Liver (tissue), 9 donors: Measurements from ENCODE around the gene HOXD8. TPM values are rescaled to one million over a fixed set of nuclear protein-coding genes. Genes with fewer than 3 reads are reported as not detected.

Experiments used
- DNase-seq: peaks from one replicate; pipeline ENCODE4 v3.0.0-alpha.2; 2017; ENCODE audit warnings: low spot score
- H3K27ac ChIP-seq, 2 donors: one replicate each; pipeline ENCODE4 v1.7.0; 2013; ENCODE audit warnings: inconsistent platforms in 2 of 2, low read length in 2 of 2, control low read depth in 1 of 2, low read depth in 1 of 2, mild to moderate bottlenecking in 1 of 2
- H3K27me3 ChIP-seq, 4 donors: one replicate each; pipeline versions ENCODE4 v1.6.1 to v1.7.0; 2013; ENCODE audit warnings: low read length in 3 of 4, inconsistent platforms in 1 of 4, mild to moderate bottlenecking in 1 of 4, moderate library complexity in 1 of 4; ENCODE audit not compliant: control insufficient read depth in 4 of 4, insufficient read depth in 4 of 4
- H3K36me3 ChIP-seq, 4 donors: one replicate each; pipeline versions ENCODE4 v1.6.1 to v1.7.0; 2013; ENCODE audit warnings: low read length in 3 of 4, mild to moderate bottlenecking in 3 of 4, low read depth in 1 of 4, moderate library complexity in 1 of 4; ENCODE audit not compliant: control insufficient read depth in 4 of 4, insufficient read depth in 3 of 4
- H3K4me1 ChIP-seq, 4 donors: one replicate each; pipeline versions ENCODE4 v1.6.1 to v1.7.0; 2013; ENCODE audit warnings: low read length in 3 of 4, mild to moderate bottlenecking in 3 of 4, moderate library complexity in 1 of 4; ENCODE audit not compliant: control insufficient read depth in 4 of 4, insufficient read depth in 4 of 4
- H3K4me3 ChIP-seq, 3 donors: one replicate each; pipeline versions ENCODE4 v1.6.1 to v1.7.0; 2013; ENCODE audit warnings: low read length in 3 of 3, control low read depth in 1 of 3, low read depth in 1 of 3, mild to moderate bottlenecking in 1 of 3
- H3K9ac ChIP-seq, 2 donors: one replicate each; pipeline ENCODE4 v1.7.0; 2013; ENCODE audit warnings: low read length in 2 of 2, mild to moderate bottlenecking in 2 of 2, moderate library complexity in 2 of 2, control low read depth in 1 of 2, low read depth in 1 of 2
- H3K9me3 ChIP-seq, 4 donors: one replicate each; pipeline versions ENCODE4 v1.6.1 to v1.7.0; 2013; ENCODE audit warnings: low read length in 3 of 4; ENCODE audit not compliant: control insufficient read depth in 4 of 4
- ATF3 ChIP-seq: IDR thresholded peaks from 2 replicates; pipeline ENCODE4 v1.6.1; 2016; ENCODE audit warnings: antibody characterized with exemption
- CTCF ChIP-seq: fragments of 150-350 bp; IDR thresholded peaks from 2 replicates; pipeline ENCODE4 v1.5.1; 2017; ENCODE audit warnings: improper control_type of control experiment, low read depth, low read length; ENCODE audit not compliant: missing input control
- EGR1 ChIP-seq, 2 donors: IDR thresholded peaks; 2 replicates each; pipeline ENCODE4 v1.6.1; 2016 to 2018; ENCODE audit warnings: antibody characterized with exemption in 2 of 2, low read depth in 2 of 2
- FOXA1 ChIP-seq: IDR thresholded peaks from 2 replicates; pipeline ENCODE4 v1.6.1; 2016; ENCODE audit warnings: antibody characterized with exemption
- FOXA2 ChIP-seq: IDR thresholded peaks from 2 replicates; pipeline ENCODE4 v1.6.1; 2016; ENCODE audit warnings: antibody characterized with exemption
- GABPA ChIP-seq, 2 donors: IDR thresholded peaks in 1 of 2; conservative IDR thresholded peaks in 1 of 2; 2 replicates each; pipeline ENCODE4 v1.6.1; 2016; ENCODE audit warnings: antibody characterized with exemption in 2 of 2, mild to moderate bottlenecking in 1 of 2, moderate library complexity in 1 of 2
- HNF4A ChIP-seq, 2 donors: conservative IDR thresholded peaks; 2 replicates each; pipeline ENCODE4 v1.6.1; 2016; ENCODE audit warnings: antibody characterized with exemption in 2 of 2, mild to moderate bottlenecking in 2 of 2
- HNF4G ChIP-seq: IDR thresholded peaks from 2 replicates; pipeline ENCODE4 v1.6.1; 2016; ENCODE audit warnings: antibody characterized with exemption
- JUND ChIP-seq, 2 donors: IDR thresholded peaks; 2 replicates each; pipeline ENCODE4 v1.6.1; 2016; ENCODE audit warnings: antibody characterized with exemption in 2 of 2
- MAX ChIP-seq: IDR thresholded peaks from 2 replicates; pipeline ENCODE4 v1.6.1; 2016; ENCODE audit warnings: antibody characterized with exemption
- NR2F2 ChIP-seq: IDR thresholded peaks from 2 replicates; pipeline ENCODE4 v1.6.1; 2016; ENCODE audit warnings: antibody characterized with exemption
- RAD21 ChIP-seq, 2 donors: IDR thresholded peaks; 2 replicates each; pipeline ENCODE4 v1.6.1; 2016; ENCODE audit warnings: antibody characterized with exemption in 2 of 2, mild to moderate bottlenecking in 2 of 2
- REST ChIP-seq: IDR thresholded peaks from 2 replicates; pipeline ENCODE4 v1.6.1; 2016; ENCODE audit warnings: antibody characterized with exemption, mild to moderate bottlenecking
- RXRA ChIP-seq, 2 donors: IDR thresholded peaks; 2 replicates each; pipeline ENCODE4 v1.6.1; 2017 to 2018; ENCODE audit warnings: antibody characterized with exemption in 2 of 2, mild to moderate bottlenecking in 1 of 2
- SP1 ChIP-seq: IDR thresholded peaks from 2 replicates; pipeline ENCODE4 v1.6.1; 2018; ENCODE audit warnings: antibody characterized with exemption, mild to moderate bottlenecking
- TAF1 ChIP-seq: conservative IDR thresholded peaks from 2 replicates; pipeline ENCODE4 v1.6.1; 2016; ENCODE audit warnings: antibody characterized with exemption, mild to moderate bottlenecking
- YY1 ChIP-seq: IDR thresholded peaks from 2 replicates; pipeline ENCODE4 v1.6.1; 2016; ENCODE audit warnings: antibody characterized with exemption, mild to moderate bottlenecking
- ZBTB33 ChIP-seq: IDR thresholded peaks from 2 replicates; pipeline ENCODE4 v1.6.1; 2016; ENCODE audit warnings: antibody characterized with exemption
- WGBS: extraction: QIAGEN DNeasy Blood & Tissue Kit; methylation state at CpG from one replicate; pipeline ENCODE4 v1.1.7; 2013; 5-methylcytosine and 5-hydroxymethylcytosine counted together
- polyA plus RNA-seq, 2 donors: library from polyadenylated mRNA; stranded (reverse) in 1 of 2; unstranded in 1 of 2; fragments of 200-250 nt in 1 of 2; fragments of >200 nt in 1 of 2; fragmentation: Nextera tagmentation in 1 of 2; extraction: Ambion mirVana in 1 of 2; gene quantifications; one replicate each; pipeline versions ENCODE4 v1.2.1 to v1.2.3, GENCODE V29; 2013 to 2015
- total RNA-seq, 2 donors: library from RNA; depleted of rRNA; stranded (reverse); fragments of >200 nt; gene quantifications; one replicate each; pipeline ENCODE4 v1.2.3, GENCODE V29; 2014
- donor health status: healthy.
- donor health status: healthy.
- donor health status: healthy.
- donor health status: healthy.
- donor health status: healthy.

HOXD8 gene
- total and polyA plus RNA-seq, 4 donors = 0.06 to 0.19 (median 0.08) TPM; not detected in 1

- DNase-seq = no peak
- no peak overlapping the region for H3K27ac ChIP-seq
- H3K27me3 ChIP-seq = peaks cover 11 to 45% (median 24%) of the 10 kb centered on the region in 4 donors
- H3K4me3 ChIP-seq = no peak overlapping the region
- WGBS = 8% methylated on average over 43 of the region's 43 CpGs
- H3K36me3 ChIP-seq = no peaks in the 10 kb centered on the region
- no peak overlapping the region for H3K9ac ChIP-seq
- TF ChIP-seq YY1 (no peak), HNF4G (no peak), NR2F2 (no peak), HNF4A (conservative IDR thresholded peaks at IDR 0.05) (no peak), EGR1 (IDR thresholded peaks at IDR 0.05; ENCODE audit: low read depth in 2 of 2) (no peak), REST (no peak), FOXA1 (no peak), ATF3 (no peak), TAF1 (no peak), SP1 (no peak), GABPA (IDR thresholded peaks at IDR 0.05 in 1 of 2, conservative IDR thresholded peaks at IDR 0.05 in 1 of 2) (no peak), JUND (IDR thresholded peaks at IDR 0.05) (no peak), CTCF (no peak), RXRA (IDR thresholded peaks at IDR 0.05) (no peak), MAX (no peak), FOXA2 (no peak), ZBTB33 (no peak), RAD21 (IDR thresholded peaks at IDR 0.05) (no peak)
- H3K9me3 ChIP-seq = peaks cover 0 to 4% (median 0%) of the 10 kb centered on the region in 4 donors
- peaks cover 6 to 21% (median 10%) of the 10 kb centered on the region in 4 donors for H3K4me1 ChIP-seq
Measured at GRCh38 chr2:176157499-176158185, 28.1 kb downstream of the HOXD8 start.
